NT2/D1 (cell line): ENCODE results near the gene YOD1.

Experiments
- SUZ12 ChIP-seq: IDR thresholded peaks from 2 replicates; pipeline ENCODE4 v1.6.1; 2011; ENCODE audit not compliant: insufficient read length, insufficient read depth; ENCODE audit errors: extremely low read depth
- YY1 ChIP-seq: IDR thresholded peaks from 2 replicates; pipeline ENCODE4 v1.6.1; 2011; ENCODE audit not compliant: insufficient read length, insufficient read depth
- ZNF274 ChIP-seq: IDR thresholded peaks from 2 replicates; pipeline ENCODE4 v1.6.1; 2011; ENCODE audit warnings: mild to moderate bottlenecking, low read depth, low read length

- TF ChIP-seq YY1 (no peak), ZNF274 (no peak), SUZ12 (no peak)
Observed at GRCh38 chr1:207088161-207088560, 37.2 kb upstream of the YOD1 start.
